ELR (cell line): ENCODE data around the gene CTNND2.
"Not testable (repeated sequence)": the region's sequence is repeated elsewhere in the genome, so short reads cannot be mapped to it uniquely, and the experiment has no call there.

Experiments
- DNase-seq: peaks from one replicate; pipeline ENCODE4 v3.0.0-alpha.2; 2015; ENCODE audit warnings: low read depth

The CTNND2 gene

DNA sequence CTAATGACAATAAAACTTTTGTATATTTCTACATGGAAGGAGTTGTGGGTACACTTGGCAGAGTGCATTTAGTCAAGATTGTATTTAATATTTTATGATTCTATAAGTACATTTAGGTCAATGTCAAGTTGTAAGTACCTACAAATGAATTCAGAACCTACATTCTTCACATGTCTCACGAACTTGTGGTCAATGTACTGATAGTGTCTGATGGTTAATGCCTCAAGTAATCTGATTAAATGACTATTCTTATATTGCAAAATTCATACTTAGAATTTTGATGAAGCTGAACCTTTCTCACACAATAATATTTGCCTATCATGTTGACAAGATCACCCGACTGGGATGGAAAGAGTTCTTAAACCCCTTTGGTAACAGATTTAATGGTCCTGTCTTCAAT is 444.5 kb downstream of the CTNND2 start:
- DNase-seq: no peak

DNA sequence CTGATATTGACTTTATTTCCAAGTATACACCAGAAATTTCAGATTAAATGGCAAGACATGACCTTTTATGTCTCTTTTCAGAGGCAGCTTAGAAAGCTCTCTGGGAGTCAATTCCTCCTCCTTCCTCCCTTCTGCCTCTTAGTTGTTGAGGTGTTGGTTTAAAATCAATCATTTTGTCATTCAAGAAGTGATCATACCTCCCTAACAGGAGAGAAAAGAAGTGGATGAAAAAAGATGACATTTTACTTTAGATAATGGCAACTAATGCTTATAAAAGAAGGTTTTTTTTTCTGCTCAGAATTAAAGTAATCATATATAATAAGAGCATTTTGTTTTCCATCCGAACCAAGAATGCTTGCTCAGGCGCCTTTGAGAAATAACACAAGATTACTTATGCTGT is 448.7 kb downstream of the CTNND2 start:
- DNase-seq: no peak

- no peak for DNase-seq
Observed at GRCh38 chr5:11452852-11453251, 451.4 kb downstream of the CTNND2 start.

- no peak for DNase-seq
Observed at GRCh38 chr5:11449966-11450365, 454.3 kb downstream of the CTNND2 start.

- no peak for DNase-seq
Observed at GRCh38 chr5:11449217-11449616, 455.0 kb downstream of the CTNND2 start.

GRCh38 chr5:11443831-11444230 is 460.4 kb downstream of the CTNND2 start:
- no peak for DNase-seq

DNA sequence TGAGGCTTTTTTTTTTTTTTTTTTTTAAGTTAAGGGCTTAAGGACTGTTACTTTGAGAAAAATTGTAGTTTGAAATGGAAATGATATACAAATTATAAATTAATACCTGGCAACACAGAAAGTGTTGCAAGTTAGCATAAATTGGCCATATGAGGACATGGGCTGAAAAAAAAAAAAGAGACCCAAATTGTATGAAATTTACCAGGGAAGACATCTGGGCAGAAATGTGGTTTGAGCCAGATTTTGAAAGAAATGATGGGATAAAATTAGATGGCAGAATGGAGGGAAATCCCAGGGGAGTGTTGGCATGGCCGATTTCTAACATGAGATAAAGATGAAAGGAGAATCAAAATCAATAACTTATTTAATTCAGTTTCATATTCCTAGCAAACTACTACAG is 472.1 kb downstream of the CTNND2 start:
- no peak for DNase-seq

GRCh38 chr5:11429254-11429653 is 475.0 kb downstream of the CTNND2 start:
- DNase-seq: no peak

GRCh38 chr5:11427569-11427968 is 476.7 kb downstream of the CTNND2 start:
- no peak for DNase-seq

GRCh38 chr5:11426442-11426841 is 477.8 kb downstream of the CTNND2 start:
- DNase-seq: no peak

DNA sequence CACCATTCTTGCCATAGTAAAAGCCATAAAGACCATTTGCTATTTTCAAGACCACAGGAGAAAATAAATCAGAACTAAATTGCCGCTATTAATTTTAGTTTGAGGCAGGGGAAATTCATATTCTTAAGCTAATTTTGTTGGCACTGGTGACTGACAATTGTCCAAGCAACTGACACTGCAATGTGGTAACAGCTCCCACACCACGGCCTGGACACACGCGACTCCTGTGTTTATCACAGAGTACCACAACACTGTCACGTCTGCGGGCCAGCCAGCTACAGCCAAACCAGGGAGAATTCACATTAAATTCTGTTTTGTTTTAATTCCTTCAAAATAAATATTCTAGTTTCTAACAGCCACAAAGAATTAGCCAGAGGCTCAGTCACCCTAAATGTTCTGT is 481.9 kb downstream of the CTNND2 start:
- no peak for DNase-seq

DNA sequence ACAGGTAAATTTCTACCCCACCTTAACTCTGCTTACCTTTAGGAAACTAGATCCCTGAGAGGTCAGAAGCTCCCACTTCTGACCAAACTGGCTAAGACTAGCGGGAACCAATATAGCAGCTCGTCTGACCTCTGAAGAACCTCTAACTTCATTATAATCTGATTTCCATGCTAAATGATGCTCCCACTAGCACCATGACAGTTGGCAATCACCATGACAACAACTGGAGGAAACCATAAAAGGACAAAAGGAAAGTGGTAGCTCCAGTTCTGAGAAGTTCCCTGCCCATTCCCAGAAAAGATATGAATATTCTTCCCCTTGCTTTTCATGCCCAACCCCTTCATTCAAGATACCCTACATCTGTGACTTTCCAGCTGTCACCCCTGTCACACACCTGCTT is 483.3 kb downstream of the CTNND2 start:
- no peak for DNase-seq

DNA sequence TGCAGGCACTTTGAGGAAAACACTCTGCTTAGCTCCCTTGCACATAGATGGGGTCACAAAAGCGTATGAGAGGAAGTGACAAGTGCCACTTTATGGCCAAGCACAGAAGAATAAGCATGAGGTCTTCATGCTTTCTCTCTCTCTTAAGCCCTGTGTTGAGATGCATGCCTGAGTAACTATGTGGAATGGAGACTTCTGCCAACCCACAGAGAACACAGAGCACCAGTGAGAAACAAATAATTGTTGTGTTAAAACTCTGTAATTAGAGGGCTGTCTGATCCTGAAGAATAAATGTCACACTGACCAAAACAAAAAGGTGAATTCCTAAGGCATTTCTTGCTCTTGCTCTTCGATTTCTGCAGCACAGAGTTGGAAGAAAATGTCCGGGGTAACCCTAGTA is 488.5 kb downstream of the CTNND2 start:
- no peak for DNase-seq

GRCh38 chr5:11414732-11415131 is 489.5 kb downstream of the CTNND2 start:
- not testable (repeated sequence) for DNase-seq

DNA sequence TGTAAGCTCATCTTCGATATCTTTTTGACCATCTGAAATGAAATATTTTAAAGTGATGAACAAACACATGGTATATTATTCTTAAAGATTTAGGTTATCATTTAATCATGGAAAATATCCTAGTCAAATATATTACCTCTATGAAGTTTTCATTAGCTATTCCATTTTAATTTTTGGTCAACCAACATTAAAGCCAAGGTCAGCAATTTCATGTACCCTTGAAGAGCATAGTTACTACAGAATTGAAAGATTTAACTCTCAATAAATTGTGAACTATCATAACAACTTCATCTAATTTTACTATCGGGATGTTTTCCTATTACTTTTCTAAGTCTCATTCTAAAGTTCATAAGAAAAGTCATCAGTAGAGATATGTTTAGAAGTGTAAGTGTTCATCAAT is 492.6 kb downstream of the CTNND2 start:
- no peak for DNase-seq

GRCh38 chr5:11407556-11408145 is 496.6 kb downstream of the CTNND2 start:
- DNase-seq: no peak

- no peak for DNase-seq
Observed at GRCh38 chr5:11400316-11400715, 503.9 kb downstream of the CTNND2 start.

DNA sequence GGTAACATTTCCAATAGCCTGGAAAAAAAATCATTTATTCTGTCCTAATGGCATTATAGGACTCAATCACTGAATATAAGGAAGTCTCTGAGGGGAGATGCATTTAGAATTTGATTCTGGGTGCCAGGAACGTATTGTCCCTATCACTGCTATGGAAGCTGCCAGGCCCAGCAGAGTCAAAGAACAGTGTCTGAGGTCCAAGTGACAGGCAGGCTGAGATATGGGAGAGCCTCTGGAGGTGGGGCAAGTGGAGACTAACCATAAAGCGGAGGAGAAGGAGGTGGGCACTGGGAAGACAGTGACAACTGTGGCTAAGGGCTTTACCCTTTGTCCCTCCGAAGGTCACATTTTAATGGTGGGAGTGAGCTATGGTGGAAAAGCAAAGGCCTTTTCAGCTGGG is 505.5 kb downstream of the CTNND2 start:
- DNase-seq: no peak

DNA sequence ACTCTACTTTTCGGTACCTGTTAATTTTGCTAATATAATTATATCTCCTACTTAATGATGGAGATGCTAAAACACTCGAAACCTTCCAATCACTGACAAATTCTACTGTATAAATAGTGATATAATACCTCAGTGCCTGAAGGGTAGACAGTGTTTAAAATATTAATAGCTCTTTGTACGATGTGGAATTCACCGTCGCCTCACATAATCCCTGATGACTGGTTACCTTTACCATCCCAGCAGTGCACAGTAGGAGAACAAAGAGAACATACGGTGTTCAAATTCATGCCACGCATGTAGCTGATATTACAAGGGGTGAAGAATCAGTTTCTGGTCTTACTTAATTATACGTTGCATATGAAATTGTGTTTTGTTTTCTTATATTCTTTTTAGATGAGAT is 506.7 kb downstream of the CTNND2 start:
- DNase-seq: no peak

- no peak for DNase-seq
Observed at GRCh38 chr5:11396917-11397316, 507.3 kb downstream of the CTNND2 start.

DNA sequence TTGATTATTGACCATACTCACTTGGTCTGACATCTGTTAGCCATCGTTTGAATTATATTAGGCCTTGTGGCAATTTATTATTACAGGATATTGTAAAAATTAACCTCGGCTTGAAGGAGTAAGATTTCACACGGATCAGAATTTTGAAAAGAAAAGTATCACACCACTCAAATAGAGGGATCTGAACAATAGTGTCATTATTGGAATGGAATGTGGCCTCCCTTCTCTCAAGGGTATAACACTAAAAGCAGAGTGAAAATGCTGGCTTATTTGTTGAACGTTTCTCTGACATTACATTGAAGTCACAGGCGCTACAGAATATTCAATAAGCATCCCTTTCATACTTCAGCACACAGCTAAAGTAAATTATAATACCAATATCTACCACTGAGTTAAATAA is 509.3 kb downstream of the CTNND2 start:
- DNase-seq: no peak

- peak; percentile 24 for DNase-seq
Observed at GRCh38 chr5:11390291-11390767, 513.9 kb downstream of the CTNND2 start.

DNA sequence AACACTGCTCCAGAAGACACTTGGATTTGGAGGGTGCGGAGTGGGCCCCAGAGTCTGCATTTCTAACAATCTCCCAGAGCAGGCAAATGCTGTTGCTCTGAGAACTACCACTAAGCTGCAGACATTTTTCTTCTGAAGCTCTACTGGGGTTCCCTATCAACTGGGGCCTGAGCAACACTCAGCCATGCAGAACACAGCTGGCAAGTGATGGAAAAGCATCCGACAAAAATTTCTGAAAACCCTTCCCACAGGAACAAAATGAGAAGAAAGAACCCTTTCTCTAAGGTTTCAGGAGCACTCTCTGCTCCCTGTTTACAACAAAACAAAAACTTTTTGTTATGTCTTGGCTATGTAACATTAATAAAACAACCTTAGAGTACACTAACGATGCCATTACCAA is 516.9 kb downstream of the CTNND2 start:
- DNase-seq: no peak

- no peak for DNase-seq
Observed at GRCh38 chr5:11386398-11386797, 517.8 kb downstream of the CTNND2 start.

- DNase-seq: no peak
Observed at GRCh38 chr5:11385901-11386293, 518.3 kb downstream of the CTNND2 start.
